Measurements from ENCODE around the gene ANXA11.

Gene ANXA11

GRCh38 chr10:80168162-80168511, 37.2 kb downstream of the ANXA11 start:
- no CpG with 5 or more reads among the region's 7 CpGs for WGBS, 2 donors (ENCODE audit: extremely low coverage in 2 of 2, insufficient read length in 2 of 2, insufficient replicate concordance in 1 of 2)
- H3K4me2 ChIP-seq (ENCODE audit: insufficient read depth, low read length, poor library complexity, severe bottlenecking) = no peak overlapping the region
- no peak overlapping the region for H3K4me3 ChIP-seq (ENCODE audit: low read length in 2 of 2)

GRCh38 chr10:80167471-80168161, 37.7 kb downstream of the ANXA11 start:
- no peaks in the 10 kb centered on the region for H3K36me3 ChIP-seq (replicated peaks in 1 of 2; ENCODE audit: control insufficient read depth in 2 of 2, insufficient read depth in 2 of 2, low read length in 2 of 2)

More at GRCh38 chr10:80168162-80168511, 37.2 kb downstream of the ANXA11 start:
- no peak overlapping the region for H3K14ac ChIP-seq (ENCODE audit: low read length)
- no peak overlapping the region for H2AK5ac ChIP-seq (ENCODE audit: low read depth, low read length)
- no peak overlapping the region for H2BK15ac ChIP-seq (ENCODE audit: low read length)
- no peak overlapping the region for H3K4ac ChIP-seq (ENCODE audit: low read length)
- no peak overlapping the region for H2BK5ac ChIP-seq (ENCODE audit: low read length)
- H3K27me3 ChIP-seq (ENCODE audit: control insufficient read depth in 3 of 3, insufficient read depth in 3 of 3, low read depth in 1 of 3, low read length in 3 of 3) = no peaks in the 10 kb centered on the region
- H4K8ac ChIP-seq (ENCODE audit: low read depth, low read length) = no peak overlapping the region
- H3K79me1 ChIP-seq (ENCODE audit: low read depth, low read length) = no peaks in the 10 kb centered on the region
- H2AFZ ChIP-seq (ENCODE audit: low read length) = no peak overlapping the region
- no peaks in the 10 kb centered on the region for H3K36me3 ChIP-seq (replicated peaks in 1 of 2; ENCODE audit: control insufficient read depth in 2 of 2, insufficient read depth in 2 of 2, low read length in 2 of 2)
- no peak overlapping the region for H4K91ac ChIP-seq (ENCODE audit: low read depth, low read length, poor library complexity)
- H3K23ac ChIP-seq (ENCODE audit: low read depth, low read length, poor library complexity) = no peak overlapping the region
- no peak overlapping the region for H2BK12ac ChIP-seq (ENCODE audit: low read length)
- H3K27ac ChIP-seq (replicated peaks; ENCODE audit: low read length) = no peak overlapping the region
- no peak for DNase-seq (ENCODE audit: low spot score)
- no peaks in the 10 kb centered on the region for H3K9me3 ChIP-seq (replicated peaks in 1 of 2; ENCODE audit: control insufficient read depth in 2 of 2, insufficient read depth in 1 of 2, low read depth in 1 of 2, low read length in 2 of 2)
- H3K9ac ChIP-seq (ENCODE audit: low read depth, low read length, poor library complexity) = no peak overlapping the region
- no peak overlapping the region for H3K18ac ChIP-seq (ENCODE audit: low read length)
- peaks cover 0 to 10% of the 10 kb centered on the region in 2 donors for H3K4me1 ChIP-seq (ENCODE audit: control insufficient read depth in 2 of 2, insufficient read depth in 1 of 2, low read depth in 1 of 2, low read length in 2 of 2)
- no peak overlapping the region for H2BK120ac ChIP-seq (ENCODE audit: low read depth, low read length)

GRCh38 chr10:80166581-80167470, 38.5 kb downstream of the ANXA11 start:
- no peak overlapping the region for H2BK12ac ChIP-seq (ENCODE audit: low read length)
- no peak overlapping the region for H3K4me3 ChIP-seq (ENCODE audit: low read length in 2 of 2)
- H3K9me3 ChIP-seq (replicated peaks in 1 of 2; ENCODE audit: control insufficient read depth in 2 of 2, insufficient read depth in 1 of 2, low read depth in 1 of 2, low read length in 2 of 2) = no peaks in the 10 kb centered on the region
- no peaks in the 10 kb centered on the region for H3K27me3 ChIP-seq (ENCODE audit: control insufficient read depth in 3 of 3, insufficient read depth in 3 of 3, low read depth in 1 of 3, low read length in 3 of 3)
- no peak overlapping the region for H3K9ac ChIP-seq (ENCODE audit: low read depth, low read length, poor library complexity)
- H3K79me1 ChIP-seq (ENCODE audit: low read depth, low read length) = no peaks in the 10 kb centered on the region
- H3K23ac ChIP-seq (ENCODE audit: low read depth, low read length, poor library complexity) = peak overlapping the region; percentile 57
- no peaks in the 10 kb centered on the region for H3K36me3 ChIP-seq (replicated peaks in 1 of 2; ENCODE audit: control insufficient read depth in 2 of 2, insufficient read depth in 2 of 2, low read length in 2 of 2)
- no peak overlapping the region for H2AFZ ChIP-seq (ENCODE audit: low read length)
- no peak overlapping the region for H3K27ac ChIP-seq (replicated peaks; ENCODE audit: low read length)
- H2BK15ac ChIP-seq (ENCODE audit: low read length) = peak overlapping the region; percentile 12
- H3K14ac ChIP-seq (ENCODE audit: low read length) = peak overlapping the region; percentile 3
- no peak overlapping the region for H3K18ac ChIP-seq (ENCODE audit: low read length)
- H3K4ac ChIP-seq (ENCODE audit: low read length) = no peak overlapping the region
- no peak overlapping the region for H2BK120ac ChIP-seq (ENCODE audit: low read depth, low read length)
- no peak overlapping the region for H4K91ac ChIP-seq (ENCODE audit: low read depth, low read length, poor library complexity)
- H3K4me2 ChIP-seq (ENCODE audit: insufficient read depth, low read length, poor library complexity, severe bottlenecking) = no peak overlapping the region
- no peak overlapping the region for H2BK5ac ChIP-seq (ENCODE audit: low read length)
- no peak overlapping the region for H4K8ac ChIP-seq (ENCODE audit: low read depth, low read length)
- WGBS, 2 donors (ENCODE audit: extremely low coverage in 2 of 2, insufficient read length in 2 of 2, insufficient replicate concordance in 1 of 2) = no CpG with 5 or more reads among the region's 28 CpGs
- peaks cover 0 to 6% of the 10 kb centered on the region in 2 donors for H3K4me1 ChIP-seq (ENCODE audit: control insufficient read depth in 2 of 2, insufficient read depth in 1 of 2, low read depth in 1 of 2, low read length in 2 of 2)
- no peak for DNase-seq (ENCODE audit: low spot score)
- no peak overlapping the region for H2AK5ac ChIP-seq (ENCODE audit: low read depth, low read length)

More at GRCh38 chr10:80167471-80168161, 37.7 kb downstream of the ANXA11 start:
- no peaks in the 10 kb centered on the region for H3K27me3 ChIP-seq (ENCODE audit: control insufficient read depth in 3 of 3, insufficient read depth in 3 of 3, low read depth in 1 of 3, low read length in 3 of 3)
- WGBS, 2 donors (ENCODE audit: extremely low coverage in 2 of 2, insufficient read length in 2 of 2, insufficient replicate concordance in 1 of 2) = no CpG with 5 or more reads among the region's 8 CpGs
- no peak for DNase-seq (ENCODE audit: low spot score)
- no peak overlapping the region for H3K23ac ChIP-seq (ENCODE audit: low read depth, low read length, poor library complexity)
- no peaks in the 10 kb centered on the region for H3K79me1 ChIP-seq (ENCODE audit: low read depth, low read length)
- no peak overlapping the region for H3K27ac ChIP-seq (replicated peaks; ENCODE audit: low read length)
- no peak overlapping the region for H2AFZ ChIP-seq (ENCODE audit: low read length)
- no peak overlapping the region for H3K9ac ChIP-seq (ENCODE audit: low read depth, low read length, poor library complexity)
- H2AK5ac ChIP-seq (ENCODE audit: low read depth, low read length) = no peak overlapping the region
- peaks cover 0 to 8% of the 10 kb centered on the region in 2 donors for H3K4me1 ChIP-seq (ENCODE audit: control insufficient read depth in 2 of 2, insufficient read depth in 1 of 2, low read depth in 1 of 2, low read length in 2 of 2)
- H2BK12ac ChIP-seq (ENCODE audit: low read length) = no peak overlapping the region
- H2BK15ac ChIP-seq (ENCODE audit: low read length) = no peak overlapping the region
- no peak overlapping the region for H2BK5ac ChIP-seq (ENCODE audit: low read length)
- H4K91ac ChIP-seq (ENCODE audit: low read depth, low read length, poor library complexity) = no peak overlapping the region
- no peak overlapping the region for H3K4me3 ChIP-seq (ENCODE audit: low read length in 2 of 2)
- H4K8ac ChIP-seq (ENCODE audit: low read depth, low read length) = no peak overlapping the region
- no peak overlapping the region for H3K4me2 ChIP-seq (ENCODE audit: insufficient read depth, low read length, poor library complexity, severe bottlenecking)
- H2BK120ac ChIP-seq (ENCODE audit: low read depth, low read length) = no peak overlapping the region
- no peak overlapping the region for H3K4ac ChIP-seq (ENCODE audit: low read length)
- no peaks in the 10 kb centered on the region for H3K9me3 ChIP-seq (replicated peaks in 1 of 2; ENCODE audit: control insufficient read depth in 2 of 2, insufficient read depth in 1 of 2, low read depth in 1 of 2, low read length in 2 of 2)
- H3K14ac ChIP-seq (ENCODE audit: low read length) = peak overlapping the region; percentile 3
- peak overlapping the region; percentile 68 for H3K18ac ChIP-seq (ENCODE audit: low read length)

- no peak overlapping the region for H2BK15ac ChIP-seq (ENCODE audit: low read length)
- DNase-seq (ENCODE audit: low spot score) = no peak
- H3K18ac ChIP-seq (ENCODE audit: low read length) = no peak overlapping the region
- no peaks in the 10 kb centered on the region for H3K27me3 ChIP-seq (ENCODE audit: control insufficient read depth in 3 of 3, insufficient read depth in 3 of 3, low read depth in 1 of 3, low read length in 3 of 3)
- H3K4me3 ChIP-seq (ENCODE audit: low read length in 2 of 2) = no peak overlapping the region
- WGBS, 2 donors (ENCODE audit: extremely low coverage in 2 of 2, insufficient read length in 2 of 2, insufficient replicate concordance in 1 of 2) = no CpG with 5 or more reads among the region's 7 CpGs
- no peak overlapping the region for H4K8ac ChIP-seq (ENCODE audit: low read depth, low read length)
- H3K9me3 ChIP-seq (replicated peaks in 1 of 2; ENCODE audit: control insufficient read depth in 2 of 2, insufficient read depth in 1 of 2, low read depth in 1 of 2, low read length in 2 of 2) = no peaks in the 10 kb centered on the region
- H2AK5ac ChIP-seq (ENCODE audit: low read depth, low read length) = no peak overlapping the region
- H3K4ac ChIP-seq (ENCODE audit: low read length) = no peak overlapping the region
- H4K91ac ChIP-seq (ENCODE audit: low read depth, low read length, poor library complexity) = no peak overlapping the region
- no peaks in the 10 kb centered on the region for H3K79me1 ChIP-seq (ENCODE audit: low read depth, low read length)
- H3K27ac ChIP-seq (replicated peaks; ENCODE audit: low read length) = no peak overlapping the region
- H2BK5ac ChIP-seq (ENCODE audit: low read length) = no peak overlapping the region
- H2BK12ac ChIP-seq (ENCODE audit: low read length) = no peak overlapping the region
- H3K4me2 ChIP-seq (ENCODE audit: insufficient read depth, low read length, poor library complexity, severe bottlenecking) = no peak overlapping the region
- peak overlapping the region; percentile 89 for H3K23ac ChIP-seq (ENCODE audit: low read depth, low read length, poor library complexity)
- no peak overlapping the region for H3K9ac ChIP-seq (ENCODE audit: low read depth, low read length, poor library complexity)
- no peak overlapping the region for H3K14ac ChIP-seq (ENCODE audit: low read length)
- peaks cover 0 to 6% of the 10 kb centered on the region in 2 donors for H3K4me1 ChIP-seq (ENCODE audit: control insufficient read depth in 2 of 2, insufficient read depth in 1 of 2, low read depth in 1 of 2, low read length in 2 of 2)
- no peaks in the 10 kb centered on the region for H3K36me3 ChIP-seq (replicated peaks in 1 of 2; ENCODE audit: control insufficient read depth in 2 of 2, insufficient read depth in 2 of 2, low read length in 2 of 2)
- no peak overlapping the region for H2AFZ ChIP-seq (ENCODE audit: low read length)
- no peak overlapping the region for H2BK120ac ChIP-seq (ENCODE audit: low read depth, low read length)
Observed at GRCh38 chr10:80165173-80165572, 40.2 kb downstream of the ANXA11 start.

Measured in neuronal stem cell (in vitro differentiated cells).